ENCODE measurements around the gene CYP27C1. TPM values are rescaled to one million over a fixed set of nuclear protein-coding genes. Genes with fewer than 3 reads are reported as not detected.
"Not testable (repeated sequence)": the region's sequence is repeated elsewhere in the genome, so short reads cannot be mapped to it uniquely, and the experiment has no call there.

CYP27C1 gene
- total RNA-seq, 1 donor = 2.2 TPM

GRCh38 chr2:127163921-127164320 is 56.2 kb downstream of the CYP27C1 start:
- Histone ChIP-seq H2AFZ (ENCODE audit: low read length) (no peak overlapping the region), H3K4me2 (ENCODE audit: insufficient read depth, low read length) (no peak overlapping the region), H3K4me1 (ENCODE audit: insufficient read depth, low read length) (no peaks in the 10 kb centered on the region), H3K4me3 (ENCODE audit: insufficient read depth, low read length) (no peak overlapping the region), H3K27me3 (ENCODE audit: insufficient read depth, low read length) (no peaks in the 10 kb centered on the region), H3K36me3 (ENCODE audit: insufficient read depth, low read length) (no peaks in the 10 kb centered on the region), H4K20me1 (ENCODE audit: insufficient read depth, low read length) (no peaks in the 10 kb centered on the region), H3K27ac (ENCODE audit: low read depth, low read length) (no peak overlapping the region), H3K9me3 (ENCODE audit: low read depth, low read length) (no peaks in the 10 kb centered on the region), H3K79me2 (ENCODE audit: insufficient read depth, low read length) (no peaks in the 10 kb centered on the region)
- TF ChIP-seq CTCF (IDR thresholded peaks at IDR 0.05; ENCODE audit: extremely low read depth, low read depth, low read length) = no peak
- DNase-seq (ENCODE audit: insufficient read length, low spot score, missing footprints) = no peak

- not testable (repeated sequence) for H3K36me3 ChIP-seq (ENCODE audit: insufficient read depth, low read length); H3K79me2 ChIP-seq (ENCODE audit: insufficient read depth, low read length); H3K4me3 ChIP-seq (ENCODE audit: insufficient read depth, low read length); H2AFZ ChIP-seq (ENCODE audit: low read length); H3K4me2 ChIP-seq (ENCODE audit: insufficient read depth, low read length); H3K27ac ChIP-seq (ENCODE audit: low read depth, low read length); H3K27me3 ChIP-seq (ENCODE audit: insufficient read depth, low read length); H3K4me1 ChIP-seq (ENCODE audit: insufficient read depth, low read length); H3K9me3 ChIP-seq (ENCODE audit: low read depth, low read length); DNase-seq (ENCODE audit: insufficient read length, low spot score, missing footprints); H4K20me1 ChIP-seq (ENCODE audit: insufficient read depth, low read length)
These were observed 57.1 kb downstream of the CYP27C1 start for GRCh38 chr2:127163090-127163406.

- Histone ChIP-seq H3K9me3 (ENCODE audit: low read depth, low read length) (no peaks in the 10 kb centered on the region), H3K79me2 (ENCODE audit: insufficient read depth, low read length) (no peaks in the 10 kb centered on the region), H3K4me3 (ENCODE audit: insufficient read depth, low read length) (no peak overlapping the region), H3K4me1 (ENCODE audit: insufficient read depth, low read length) (peaks cover 6% of the 10 kb centered on the region), H4K20me1 (ENCODE audit: insufficient read depth, low read length) (no peaks in the 10 kb centered on the region), H3K27me3 (ENCODE audit: insufficient read depth, low read length) (no peaks in the 10 kb centered on the region), H3K27ac (ENCODE audit: low read depth, low read length) (no peak overlapping the region), H3K36me3 (ENCODE audit: insufficient read depth, low read length) (no peaks in the 10 kb centered on the region), H2AFZ (ENCODE audit: low read length) (no peak overlapping the region), H3K4me2 (ENCODE audit: insufficient read depth, low read length) (no peak overlapping the region)
- TF ChIP-seq CTCF (IDR thresholded peaks at IDR 0.05; ENCODE audit: extremely low read depth, low read depth, low read length) = no peak
- no peak for DNase-seq (ENCODE audit: insufficient read length, low spot score, missing footprints)
These were observed 57.6 kb downstream of the CYP27C1 start for GRCh38 chr2:127162261-127163089.

- H3K27ac ChIP-seq (ENCODE audit: low read depth, low read length) = no peak overlapping the region
- no peaks in the 10 kb centered on the region for H3K79me2 ChIP-seq (ENCODE audit: insufficient read depth, low read length)
- no peaks in the 10 kb centered on the region for H3K27me3 ChIP-seq (ENCODE audit: insufficient read depth, low read length)
- no peaks in the 10 kb centered on the region for H3K9me3 ChIP-seq (ENCODE audit: low read depth, low read length)
- H2AFZ ChIP-seq (ENCODE audit: low read length) = no peak overlapping the region
- no peak overlapping the region for H3K4me3 ChIP-seq (ENCODE audit: insufficient read depth, low read length)
- H4K20me1 ChIP-seq (ENCODE audit: insufficient read depth, low read length) = no peaks in the 10 kb centered on the region
- H3K4me1 ChIP-seq (ENCODE audit: insufficient read depth, low read length) = peaks cover 7% of the 10 kb centered on the region
- no peak overlapping the region for H3K4me2 ChIP-seq (ENCODE audit: insufficient read depth, low read length)
- DNase-seq (ENCODE audit: insufficient read length, low spot score, missing footprints) = peak; percentile 37
- TF ChIP-seq CTCF (IDR thresholded peaks at IDR 0.05; ENCODE audit: extremely low read depth, low read depth, low read length) = no peak
- H3K36me3 ChIP-seq (ENCODE audit: insufficient read depth, low read length) = no peaks in the 10 kb centered on the region
These were observed 58.6 kb downstream of the CYP27C1 start for GRCh38 chr2:127161176-127162136.
